Measurements from ENCODE around the gene SFXN5. TPM values are rescaled to one million over a fixed set of nuclear protein-coding genes. Genes with fewer than 3 reads are reported as not detected.

Gene SFXN5
- total RNA-seq, 1 donor from 2014 or later: 7.6 TPM

- H3K36me3 ChIP-seq (ENCODE audit: control insufficient read depth, insufficient read depth, low read length): no peaks in the 10 kb centered on the region
- TF ChIP-seq CTCF (IDR thresholded peaks at IDR 0.05; ENCODE audit: insufficient read depth, low read length, poor library complexity, severe bottlenecking): no peak
These were observed 83.5 kb downstream of the SFXN5 start for GRCh38 chr2:72988041-72988440.

GRCh38 chr2:72985891-72986683 lies 85.4 kb downstream of the SFXN5 start:
- Histone ChIP-seq H3K4me3 (ENCODE audit: low read depth, low read length) (no peak overlapping the region), H3K27me3 (ENCODE audit: control insufficient read depth, insufficient read depth, low read length) (no peaks in the 10 kb centered on the region), H3K36me3 (ENCODE audit: control insufficient read depth, insufficient read depth, low read length) (no peaks in the 10 kb centered on the region)
- TF ChIP-seq CTCF (IDR thresholded peaks at IDR 0.05; ENCODE audit: insufficient read depth, low read length, poor library complexity, severe bottlenecking): no peak
- no peak for DNase-seq (ENCODE audit: low read depth)

More at GRCh38 chr2:72988041-72988440, 83.5 kb downstream of the SFXN5 start:
- Histone ChIP-seq H3K27me3 (ENCODE audit: control insufficient read depth, insufficient read depth, low read length) (no peaks in the 10 kb centered on the region), H3K4me3 (ENCODE audit: low read depth, low read length) (no peak overlapping the region)
- DNase-seq (ENCODE audit: low read depth): no peak

GRCh38 chr2:72985136-72985535 lies 86.4 kb downstream of the SFXN5 start:
- Histone ChIP-seq H3K4me3 (ENCODE audit: low read depth, low read length) (no peak overlapping the region), H3K36me3 (ENCODE audit: control insufficient read depth, insufficient read depth, low read length) (no peaks in the 10 kb centered on the region), H3K27me3 (ENCODE audit: control insufficient read depth, insufficient read depth, low read length) (no peaks in the 10 kb centered on the region)
- TF ChIP-seq CTCF (IDR thresholded peaks at IDR 0.05; ENCODE audit: insufficient read depth, low read length, poor library complexity, severe bottlenecking): no peak
- no peak for DNase-seq (ENCODE audit: low read depth)

DNA sequence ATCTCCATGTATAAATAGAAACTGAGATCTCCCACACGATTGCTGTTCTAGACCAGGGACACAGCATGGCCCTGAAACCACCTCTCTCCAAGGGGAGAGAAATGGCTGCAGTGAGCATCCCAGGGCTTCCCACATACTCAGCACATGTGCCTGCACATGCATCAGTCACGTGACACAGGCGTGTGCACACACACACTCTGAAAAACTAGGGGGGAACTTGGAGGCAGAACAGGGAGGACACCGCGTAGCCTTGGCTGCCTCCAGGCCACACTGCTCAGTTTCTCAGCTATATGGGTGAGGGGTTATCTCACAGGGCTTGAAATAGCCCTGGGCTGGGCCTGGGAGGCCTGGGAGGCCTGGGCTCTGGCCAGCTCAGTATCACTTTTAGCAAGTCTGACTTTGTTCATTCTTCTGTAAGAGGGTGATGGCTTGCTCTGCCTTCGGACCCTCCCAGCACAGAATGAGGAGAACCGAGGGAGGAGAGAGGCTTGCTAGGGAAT lies 87.3 kb downstream of the SFXN5 start:
- no peak for DNase-seq (ENCODE audit: low read depth)
- no peaks in the 10 kb centered on the region for H3K36me3 ChIP-seq (ENCODE audit: control insufficient read depth, insufficient read depth, low read length)
- H3K4me3 ChIP-seq (ENCODE audit: low read depth, low read length): no peak overlapping the region
- no peak for TF ChIP-seq CTCF (IDR thresholded peaks at IDR 0.05; ENCODE audit: insufficient read depth, low read length, poor library complexity, severe bottlenecking)
- no peaks in the 10 kb centered on the region for H3K27me3 ChIP-seq (ENCODE audit: control insufficient read depth, insufficient read depth, low read length)

DNA sequence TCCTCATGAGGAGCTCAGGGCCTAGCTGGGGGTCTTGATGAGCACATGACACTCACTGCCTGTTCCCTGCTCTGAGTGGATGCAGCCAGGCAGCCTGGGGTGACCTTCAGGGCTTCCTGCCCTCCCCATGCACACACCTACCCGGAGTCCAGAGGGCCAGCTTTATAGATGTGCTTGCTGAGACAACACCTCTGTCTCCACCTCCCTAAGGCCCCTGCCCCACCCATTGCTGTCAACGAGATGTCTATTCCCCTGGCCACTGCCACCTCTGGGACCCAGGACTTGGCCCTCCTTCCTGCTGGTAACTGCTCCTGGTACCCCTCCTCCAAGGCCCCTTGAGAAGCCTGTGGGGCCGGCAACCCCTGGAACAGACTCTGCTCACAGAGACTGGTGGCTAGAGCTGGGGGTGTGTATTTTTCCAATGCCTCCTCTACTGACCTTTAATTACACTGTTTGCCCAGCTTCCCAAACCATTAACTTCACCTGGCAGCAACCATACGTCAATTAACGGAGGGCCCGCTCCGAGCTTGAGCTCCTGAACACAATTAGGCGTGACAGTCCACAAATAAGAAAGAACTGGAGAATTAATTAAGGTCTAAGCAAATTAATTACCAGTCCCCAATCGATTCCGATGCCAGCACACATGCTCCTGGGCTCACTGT lies 87.9 kb downstream of the SFXN5 start:
- H3K4me3 ChIP-seq (ENCODE audit: low read depth, low read length): no peak overlapping the region
- no peak for DNase-seq (ENCODE audit: low read depth)
- TF ChIP-seq CTCF (IDR thresholded peaks at IDR 0.05; ENCODE audit: insufficient read depth, low read length, poor library complexity, severe bottlenecking): no peak
- no peaks in the 10 kb centered on the region for H3K36me3 ChIP-seq (ENCODE audit: control insufficient read depth, insufficient read depth, low read length)
- H3K27me3 ChIP-seq (ENCODE audit: control insufficient read depth, insufficient read depth, low read length): no peaks in the 10 kb centered on the region
